Testis (tissue), 2 donors: ENCODE measurements around the gene NBAS.

Source experiments
- CTCF ChIP-seq, 3 experiments: fragments of 450-650 bp in 2 of 3; fragments of 200-600 bp in 1 of 3; sonication (generic) in 1 of 3; IDR thresholded peaks; one replicate each; pipeline ENCODE4 v1.5.1; 2016 to 2019; ENCODE audit warnings: antibody characterized with exemption in 3 of 3, mild to moderate bottlenecking in 2 of 3, moderate library complexity in 1 of 3
- POLR2A ChIP-seq: fragments of 450-650 bp; IDR thresholded peaks from one replicate; pipeline ENCODE4 v1.6.1; 2017; ENCODE audit warnings: antibody characterized with exemption, mild to moderate bottlenecking, moderate library complexity

GRCh38 chr2:15222856-15223255 lies 338.3 kb downstream of the NBAS start:
- TF ChIP-seq CTCF (IDR thresholded peaks at IDR 0.05) = no peak
- no peak for TF ChIP-seq POLR2A
